Spleen (tissue), 11 donors: ENCODE data around the gene EFCAB5. TPM values are rescaled to one million over a fixed set of nuclear protein-coding genes. Genes with fewer than 3 reads are reported as not detected.

Source experiments
- DNase-seq: peaks from one replicate; pipeline ENCODE4 v3.0.0-alpha.2; 2020
- H3K27ac ChIP-seq, 8 donors: fragments of 200-600 bp; sonication (generic) in 7 of 8; 1 replicate in 4 of 8; 2 replicates in 4 of 8; pipeline versions ENCODE4 v1.5.0 to v1.8.0; 2016 to 2021; ENCODE audit warnings: inconsistent platforms in 4 of 8, mild to moderate bottlenecking in 4 of 8, moderate library complexity in 1 of 8
- H3K27me3 ChIP-seq, 7 donors: fragments of 200-600 bp; sonication (generic) in 6 of 7; replicated peaks in 1 of 7; 1 replicate in 4 of 7; 2 replicates in 3 of 7; pipeline versions ENCODE4 v1.5.0 to v1.8.0; 2016 to 2021; ENCODE audit warnings: inconsistent platforms in 3 of 7, mild to moderate bottlenecking in 1 of 7
- H3K36me3 ChIP-seq, 6 donors: fragments of 200-600 bp; sonication (generic) in 5 of 6; 1 replicate in 4 of 6; 2 replicates in 2 of 6; pipeline versions ENCODE4 v1.5.0 to v1.8.0; 2016 to 2021; ENCODE audit warnings: inconsistent platforms in 2 of 6
- H3K4me1 ChIP-seq, 6 donors: fragments of 200-600 bp; sonication (generic) in 5 of 6; 1 replicate in 3 of 6; 2 replicates in 3 of 6; pipeline versions ENCODE4 v1.5.0 to v1.8.0; 2016 to 2021; ENCODE audit warnings: inconsistent platforms in 3 of 6
- H3K4me3 ChIP-seq, 8 donors: fragments of 200-600 bp; sonication (generic) in 7 of 8; 1 replicate in 4 of 8; 2 replicates in 4 of 8; pipeline versions ENCODE4 v1.5.0 to v1.8.0; 2016 to 2021; ENCODE audit warnings: inconsistent platforms in 4 of 8, mild to moderate bottlenecking in 4 of 8, moderate library complexity in 2 of 8
- H3K9me3 ChIP-seq, 8 donors: fragments of 200-600 bp; sonication (generic) in 7 of 8; 1 replicate in 4 of 8; 2 replicates in 4 of 8; pipeline versions ENCODE4 v1.5.0 to v1.8.0; 2016 to 2021; ENCODE audit warnings: inconsistent platforms in 4 of 8
- POLR2A ChIP-seq, 3 donors: fragments of 450-650 bp; IDR thresholded peaks; one replicate each; pipeline ENCODE4 v1.5.1; 2017; ENCODE audit warnings: antibody characterized with exemption in 3 of 3, mild to moderate bottlenecking in 1 of 3
- POLR2AphosphoS5 ChIP-seq, 3 donors: sonication (generic); formaldehyde crosslinking; IDR thresholded peaks; one replicate each; pipeline ENCODE4 v1.5.1; 2017; ENCODE audit warnings: antibody characterized with exemption in 3 of 3
- WGBS, 5 donors: extraction: QIAGEN DNeasy Blood & Tissue Kit in 3 of 5; methylation state at CpG; one replicate each; pipeline versions ENCODE4 v1.1.5 to v1.1.7; 2013 to 2018; 5-methylcytosine and 5-hydroxymethylcytosine counted together
- intact Hi-C: fragments of 100-400 bp; cut with DNase I; formaldehyde crosslinking; loops from one replicate; pipeline ENCODE4 v1.15.0; 2023; ENCODE audit warnings: low total_unique reads
- polyA plus RNA-seq, 3 donors: library from polyadenylated mRNA; stranded (reverse); fragments of 200-250 nt; gene quantifications; one replicate each; pipeline ENCODE4 v1.2.1, GENCODE V29; 2013
- total RNA-seq, 7 donors: library from RNA; depleted of rRNA in 3 of 7; stranded (reverse); fragments of >200 nt in 3 of 7; fragmentation: NEBNext Ultra II Directional in 4 of 7; extraction: Animal tissue kit (Norgen Biotek cat#: 25700) in 4 of 7; gene quantifications; one replicate each; pipeline versions ENCODE4 v1.1.0 to v1.2.1, GENCODE V29; 2016 to 2021
- TF ChIP-seq, protein P1 (sequence below), 11 experiments: fragments of 200-600 bp in 7 of 11; fragments of 450-650 bp in 4 of 11; sonication (generic) in 4 of 11; IDR thresholded peaks in 8 of 11; conservative IDR thresholded peaks in 3 of 11; 1 replicate in 7 of 11; 2 replicates in 4 of 11; pipeline versions ENCODE4 v1.4.0 to v1.8.0; 2016 to 2021; ENCODE audit warnings: antibody characterized with exemption in 11 of 11, inconsistent platforms in 4 of 11, mild to moderate bottlenecking in 1 of 11
- donor health status: healthy with polysubstance abuse.
- donor health status: DM: no; HTN: no; CAD: no; lungs with moderate emphysema.
- donor health status: DM: no; HTN: no; CAD: no.
- donor health status: Bipolar disorder and iron deficiency.
- donor health status: healthy.
- donor health status: DM: no; HTN: no; CAD: no.
- donor health status: DM: yes; HTN: yes; CAD: no.

The EFCAB5 gene
- total and polyA plus RNA-seq, 10 donors: 0.10 to 3.2 (median 0.89) TPM; not detected in 1

DNA sequence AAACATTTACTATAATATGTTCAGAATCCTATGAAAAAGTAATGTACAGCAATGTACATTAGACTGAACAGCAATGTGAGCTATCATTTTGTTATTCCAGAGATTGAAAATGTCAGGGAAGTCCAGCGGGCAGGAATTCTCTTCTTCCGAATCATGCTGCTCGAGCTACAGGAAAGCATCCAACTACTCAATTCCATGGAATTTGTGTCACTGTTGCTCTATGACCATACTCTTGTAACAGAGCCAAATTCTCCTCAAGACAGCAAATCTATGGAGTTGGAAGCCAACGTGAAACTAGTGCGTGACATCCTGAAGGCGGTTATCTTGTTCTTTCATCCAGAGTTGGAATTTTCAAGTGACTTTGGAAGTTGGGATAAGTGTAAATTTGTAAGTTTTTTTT is 150.3 kb downstream of the EFCAB5 start:
- Histone ChIP-seq H3K36me3 (no peaks in the 10 kb centered on the region), H3K4me3 (no peak overlapping the region), H3K27me3 (peaks cover 0 to 9% (median 0%) of the 10 kb centered on the region in 7 donors), H3K9me3 (no peaks in the 10 kb centered on the region), H3K27ac (no peak overlapping the region), H3K4me1 (peaks cover 0 to 8% (median 6%) of the 10 kb centered on the region in 6 donors)
- 69 to 80% (median 71%) methylated on average over 6 of the region's 6 CpGs for WGBS, 5 donors
- no peak for DNase-seq
- TF ChIP-seq, protein P1, sequence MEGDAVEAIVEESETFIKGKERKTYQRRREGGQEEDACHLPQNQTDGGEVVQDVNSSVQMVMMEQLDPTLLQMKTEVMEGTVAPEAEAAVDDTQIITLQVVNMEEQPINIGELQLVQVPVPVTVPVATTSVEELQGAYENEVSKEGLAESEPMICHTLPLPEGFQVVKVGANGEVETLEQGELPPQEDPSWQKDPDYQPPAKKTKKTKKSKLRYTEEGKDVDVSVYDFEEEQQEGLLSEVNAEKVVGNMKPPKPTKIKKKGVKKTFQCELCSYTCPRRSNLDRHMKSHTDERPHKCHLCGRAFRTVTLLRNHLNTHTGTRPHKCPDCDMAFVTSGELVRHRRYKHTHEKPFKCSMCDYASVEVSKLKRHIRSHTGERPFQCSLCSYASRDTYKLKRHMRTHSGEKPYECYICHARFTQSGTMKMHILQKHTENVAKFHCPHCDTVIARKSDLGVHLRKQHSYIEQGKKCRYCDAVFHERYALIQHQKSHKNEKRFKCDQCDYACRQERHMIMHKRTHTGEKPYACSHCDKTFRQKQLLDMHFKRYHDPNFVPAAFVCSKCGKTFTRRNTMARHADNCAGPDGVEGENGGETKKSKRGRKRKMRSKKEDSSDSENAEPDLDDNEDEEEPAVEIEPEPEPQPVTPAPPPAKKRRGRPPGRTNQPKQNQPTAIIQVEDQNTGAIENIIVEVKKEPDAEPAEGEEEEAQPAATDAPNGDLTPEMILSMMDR (IDR thresholded peaks at IDR 0.05 in 8 of 11, conservative IDR thresholded peaks at IDR 0.05 in 3 of 11): no peak
- TF ChIP-seq POLR2AphosphoS5 (IDR thresholded peaks at IDR 0.05): no peak
- TF ChIP-seq POLR2A (IDR thresholded peaks at IDR 0.05): no peak
- intact Hi-C loops: loop anchor here (10.0 kb wide), 1 partner anchor 67 kb away; no protein-coding TSS in a partner anchor

DNA sequence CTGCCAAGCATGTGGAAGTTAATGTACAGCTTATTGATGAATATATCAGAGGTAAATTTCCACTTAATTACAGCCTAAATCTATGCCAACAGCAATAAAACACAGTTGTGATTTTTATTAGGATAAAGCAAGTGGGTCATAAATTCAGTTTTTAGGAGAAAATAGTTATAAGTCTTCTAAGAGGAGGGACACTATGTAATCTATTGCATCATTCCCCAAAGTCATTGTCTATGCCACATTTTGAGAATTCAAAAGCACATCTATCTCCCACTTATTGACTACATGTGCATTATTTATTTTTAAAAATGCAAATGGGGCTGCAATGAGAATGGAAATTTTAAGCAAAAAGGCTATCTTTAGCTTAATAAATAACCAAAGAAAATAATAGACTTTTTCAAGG is 151.5 kb downstream of the EFCAB5 start:
- Histone ChIP-seq H3K36me3 (no peaks in the 10 kb centered on the region), H3K27me3 (peaks cover 0 to 9% (median 0%) of the 10 kb centered on the region in 7 donors), H3K9me3 (no peaks in the 10 kb centered on the region), H3K4me3 (no peak overlapping the region), H3K27ac (no peak overlapping the region), H3K4me1 (peaks cover 0 to 8% (median 6%) of the 10 kb centered on the region in 6 donors)
- DNase-seq: no peak
- intact Hi-C loops: loop anchor here (10.0 kb wide), 1 partner anchor 68 kb away; no protein-coding TSS in a partner anchor
- TF ChIP-seq POLR2AphosphoS5 (IDR thresholded peaks at IDR 0.05) (no peak), POLR2A (IDR thresholded peaks at IDR 0.05) (no peak)
- TF ChIP-seq, protein P1 (IDR thresholded peaks at IDR 0.05 in 8 of 11, conservative IDR thresholded peaks at IDR 0.05 in 3 of 11): no peak

DNA sequence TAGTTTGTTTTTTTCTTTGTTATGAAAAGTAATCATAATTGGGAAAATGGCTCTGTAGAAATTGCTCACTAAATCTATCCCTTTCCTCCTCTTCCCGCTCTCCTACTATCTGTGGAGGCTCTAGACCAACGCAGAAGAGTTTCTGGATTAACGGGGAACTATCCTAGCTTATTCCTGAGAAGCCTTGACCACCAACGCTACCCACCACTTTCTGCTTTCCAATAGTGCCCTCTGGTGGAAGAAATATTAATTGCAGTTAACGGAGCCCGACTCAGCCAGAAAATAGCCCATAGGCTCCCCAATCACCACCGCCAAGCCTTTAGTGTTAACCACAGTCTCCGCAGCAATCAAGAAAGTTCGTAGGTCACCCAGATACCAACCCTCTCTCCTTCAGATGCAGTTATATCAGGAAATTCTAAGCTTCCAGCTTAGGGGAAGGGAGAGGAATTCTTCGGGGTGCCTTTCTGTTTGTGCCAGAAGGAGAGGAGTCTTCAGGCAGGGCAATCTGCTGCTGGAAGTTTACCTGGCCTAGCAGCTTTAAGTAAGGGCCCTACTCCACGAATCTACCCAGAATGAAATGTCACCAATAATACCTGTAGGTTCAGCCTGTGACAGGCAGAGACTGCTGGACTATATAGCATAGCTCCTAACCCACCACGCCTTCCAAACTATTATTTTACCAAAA is 152.2 kb downstream of the EFCAB5 start:
- intact Hi-C loops: loop anchor here (10.0 kb wide), 1 partner anchor 69 kb away; no protein-coding TSS in a partner anchor
- Histone ChIP-seq H3K27me3 (peaks cover 0 to 9% (median 0%) of the 10 kb centered on the region in 7 donors), H3K27ac (no peak overlapping the region), H3K36me3 (no peaks in the 10 kb centered on the region), H3K4me3 (peak overlapping the region in 1 of 8 donors; percentile 8), H3K4me1 (peaks cover 0 to 8% (median 6%) of the 10 kb centered on the region in 6 donors), H3K9me3 (no peaks in the 10 kb centered on the region)
- TF ChIP-seq POLR2A (IDR thresholded peaks at IDR 0.05): no peak
- TF ChIP-seq, protein P1 (IDR thresholded peaks at IDR 0.05 in 8 of 11, conservative IDR thresholded peaks at IDR 0.05 in 3 of 11): peak; percentile 67 to 87 (median 83)
- no peak for TF ChIP-seq POLR2AphosphoS5 (IDR thresholded peaks at IDR 0.05)
- no peak for DNase-seq
- WGBS, 5 donors: 17 to 22% (median 18%) methylated on average over 12 of the region's 12 CpGs

DNA sequence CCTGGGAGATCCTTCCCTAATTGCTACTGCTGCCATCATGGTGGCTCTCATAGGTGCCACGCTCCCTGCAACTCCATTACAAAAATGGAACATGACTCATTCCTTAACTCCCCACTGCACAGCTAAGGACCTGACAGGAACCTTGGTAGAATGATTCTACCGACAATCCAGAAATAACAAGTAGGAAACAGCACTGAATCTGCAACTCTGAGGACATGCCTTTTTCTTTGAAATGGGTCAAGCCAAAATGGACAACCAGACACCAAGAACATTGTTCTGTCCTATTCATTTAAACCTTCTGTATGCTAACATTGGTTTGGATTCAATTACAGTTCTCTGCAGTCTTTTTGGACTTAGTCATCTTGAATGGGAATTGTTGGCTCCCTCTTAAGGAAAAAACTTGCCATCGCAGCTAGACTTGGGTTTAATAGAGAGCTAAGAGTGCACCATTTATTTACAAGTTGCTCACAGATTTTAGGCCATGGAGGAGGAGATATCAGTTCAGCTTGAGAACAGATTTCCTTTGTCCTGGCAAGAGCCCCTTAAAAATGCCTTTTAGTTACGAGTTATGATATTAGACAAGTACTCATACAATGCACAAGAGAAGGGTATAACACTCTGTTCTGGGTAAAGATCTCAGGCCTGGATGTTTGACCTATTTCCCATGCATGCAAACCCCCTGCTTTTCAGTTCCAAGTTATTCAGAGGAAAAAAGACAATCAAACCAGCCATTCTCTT is 154.2 kb downstream of the EFCAB5 start:
- TF ChIP-seq, protein P1 (IDR thresholded peaks at IDR 0.05 in 8 of 11, conservative IDR thresholded peaks at IDR 0.05 in 3 of 11): peak in 5 of 11 experiments; percentile 12 to 40 (median 27)
- no peak for TF ChIP-seq POLR2A (IDR thresholded peaks at IDR 0.05)
- Histone ChIP-seq H3K4me3 (no peak overlapping the region), H3K27ac (no peak overlapping the region), H3K36me3 (no peaks in the 10 kb centered on the region), H3K4me1 (peaks cover 0 to 8% (median 6%) of the 10 kb centered on the region in 6 donors), H3K27me3 (peaks cover 0 to 9% (median 0%) of the 10 kb centered on the region in 7 donors), H3K9me3 (no peaks in the 10 kb centered on the region)
- WGBS, 5 donors: 42 to 53% (median 43%) methylated on average over 4 of the region's 4 CpGs
- intact Hi-C loops: loop anchor here (10.0 kb wide), 1 partner anchor 71 kb away; no protein-coding TSS in a partner anchor
- no peak for DNase-seq
